ENCODE measurements around the gene MGAT3. TPM values are rescaled to one million over a fixed set of nuclear protein-coding genes. Genes with fewer than 3 reads are reported as not detected.
"Not testable (repeated sequence)": the region's sequence is repeated elsewhere in the genome, so short reads cannot be mapped to it uniquely, and the experiment has no call there.

Gene MGAT3
- total RNA-seq, 1 donor from 2014 or later = 3.2 TPM

GRCh38 chr22:39517470-39517869 lies 60.7 kb downstream of the MGAT3 start:
- Histone ChIP-seq H3K9me3 (replicated peaks) (no peaks in the 10 kb centered on the region), H3K27ac (replicated peaks) (no peak overlapping the region), H3K36me3 (peaks cover 56% of the 10 kb centered on the region), H3K4me3 (no peak overlapping the region), H3K4me1 (peaks cover 57% of the 10 kb centered on the region), H3K27me3 (ENCODE audit: low read depth) (no peaks in the 10 kb centered on the region)
- TF ChIP-seq CTCF (IDR thresholded peaks at IDR 0.05; ENCODE audit: borderline replicate concordance) = no peak
- intact Hi-C loops (cut with micrococcal nuclease) = loop anchor here (10.0 kb wide), 1 partner anchor 173 kb away; the partner anchor contains the start of gene SYNGR1
- no peak for DNase-seq

- Histone ChIP-seq H3K36me3 (peaks cover 56% of the 10 kb centered on the region), H3K4me3 (peak overlapping the region; percentile 92), H3K27me3 (ENCODE audit: low read depth) (no peaks in the 10 kb centered on the region), H3K27ac (replicated peaks) (peak overlapping the region; percentile 99), H3K4me1 (peaks cover 65% of the 10 kb centered on the region), H3K9me3 (replicated peaks) (no peaks in the 10 kb centered on the region)
- no peak for TF ChIP-seq CTCF (IDR thresholded peaks at IDR 0.05; ENCODE audit: borderline replicate concordance)
- no peak for DNase-seq
- intact Hi-C loops (cut with micrococcal nuclease) = loop anchor here (10.0 kb wide), 1 partner anchor 173 kb away; the partner anchor contains the start of gene SYNGR1
Observed at GRCh38 chr22:39518144-39518786, 61.5 kb downstream of the MGAT3 start.

- no peaks in the 10 kb centered on the region for H3K9me3 ChIP-seq (replicated peaks)
- no peak for TF ChIP-seq CTCF (IDR thresholded peaks at IDR 0.05; ENCODE audit: borderline replicate concordance)
- H3K27ac ChIP-seq (replicated peaks) = peak overlapping the region; percentile 99
- peaks cover 56% of the 10 kb centered on the region for H3K36me3 ChIP-seq
- peak overlapping the region; percentile 92 for H3K4me3 ChIP-seq
- H3K27me3 ChIP-seq (ENCODE audit: low read depth) = no peaks in the 10 kb centered on the region
- H3K4me1 ChIP-seq = peaks cover 67% of the 10 kb centered on the region
- no peak for DNase-seq
- intact Hi-C loops (cut with micrococcal nuclease) = loop anchor here (10.0 kb wide), 1 partner anchor 174 kb away; the partner anchor contains the start of gene SYNGR1
Observed at GRCh38 chr22:39518996-39519680, 62.3 kb downstream of the MGAT3 start.

- Histone ChIP-seq H3K4me1 (peaks cover 67% of the 10 kb centered on the region), H3K27me3 (ENCODE audit: low read depth) (no peaks in the 10 kb centered on the region), H3K36me3 (peaks cover 56% of the 10 kb centered on the region), H3K9me3 (replicated peaks) (no peaks in the 10 kb centered on the region), H3K27ac (replicated peaks) (peak overlapping the region; percentile 99), H3K4me3 (peak overlapping the region; percentile 92)
- peak; percentile 54 for TF ChIP-seq CTCF (IDR thresholded peaks at IDR 0.05; ENCODE audit: borderline replicate concordance)
- peak; percentile 98 for DNase-seq
- intact Hi-C loops (cut with micrococcal nuclease) = loop anchor here (10.0 kb wide), 1 partner anchor 175 kb away; the partner anchor contains the start of gene SYNGR1
Observed at GRCh38 chr22:39519681-39520225, 62.9 kb downstream of the MGAT3 start.

GRCh38 chr22:39520226-39521105 lies 63.7 kb downstream of the MGAT3 start, which contains the start of gene ATF4:
TSS of gene ATF4 (plus strand) at chr22:39520562. CDS start at chr22:39521446, 884 bp downstream.
- intact Hi-C loops (cut with micrococcal nuclease) = no loop called here
- TF ChIP-seq CTCF (IDR thresholded peaks at IDR 0.05; ENCODE audit: borderline replicate concordance) = no peak
- H3K4me1 ChIP-seq = peaks cover 72% of the 10 kb centered on the region
- peak within 1 kb of the TSS; percentile 92 for H3K4me3 ChIP-seq
- H3K9me3 ChIP-seq (replicated peaks) = no peaks in the 10 kb centered on the region
- H3K27ac ChIP-seq (replicated peaks) = peak within 1 kb of the TSS; percentile 99
- H3K27me3 ChIP-seq (ENCODE audit: low read depth) = no peaks in the 10 kb centered on the region
- peaks cover 52% of the 10 kb centered on the region for H3K36me3 ChIP-seq
- DNase-seq = peak; percentile 95

GRCh38 chr22:39521106-39521885 lies 64.5 kb downstream of the MGAT3 start:
- H3K27me3 ChIP-seq (ENCODE audit: low read depth); H3K9me3 ChIP-seq (replicated peaks); intact Hi-C loops (cut with micrococcal nuclease); DNase-seq: not testable (repeated sequence)
- Histone ChIP-seq H3K36me3 (peaks cover 45% of the 10 kb centered on the region), H3K4me3 (peak overlapping the region; percentile 92), H3K27ac (replicated peaks) (peak overlapping the region; percentile 99), H3K4me1 (peaks cover 75% of the 10 kb centered on the region)

- peaks cover 42% of the 10 kb centered on the region for H3K36me3 ChIP-seq
- H3K27ac ChIP-seq (replicated peaks) = peak overlapping the region; percentile 99
- H3K9me3 ChIP-seq (replicated peaks); H3K27me3 ChIP-seq (ENCODE audit: low read depth); intact Hi-C loops (cut with micrococcal nuclease); DNase-seq: not testable (repeated sequence)
- H3K4me3 ChIP-seq = peak overlapping the region; percentile 92
- H3K4me1 ChIP-seq = peaks cover 75% of the 10 kb centered on the region
Observed at GRCh38 chr22:39522091-39522490, 65.3 kb downstream of the MGAT3 start.

All from left ventricle myocardium inferior (tissue), 1 donor.